Ovary (tissue), 9 donors: Measurements from ENCODE around the gene VDR. TPM values are rescaled to one million over a fixed set of nuclear protein-coding genes. Genes with fewer than 3 reads are reported as not detected.

Experiments used
- DNase-seq, 5 donors: peaks; one replicate each; pipeline ENCODE4 v3.0.0-alpha.2; 2019 to 2020
- H3K27ac ChIP-seq, 2 donors: fragments of 200-600 bp; one replicate each; pipeline versions ENCODE4 v1.5.1 to v1.8.0; 2019 to 2022
- H3K27me3 ChIP-seq: fragments of 200-600 bp; one replicate; pipeline ENCODE4 v1.8.0; 2022
- H3K36me3 ChIP-seq: fragments of 200-600 bp; sonication (generic); one replicate; pipeline ENCODE4 v1.5.1; 2019
- H3K4me1 ChIP-seq: one replicate; pipeline ENCODE4 v1.8.1; 2013; ENCODE audit warnings: mild to moderate bottlenecking, moderate library complexity; ENCODE audit not compliant: insufficient read depth
- H3K4me3 ChIP-seq: fragments of 200-600 bp; sonication (generic); one replicate; pipeline ENCODE4 v1.5.1; 2017
- H3K9me3 ChIP-seq, 2 donors: fragments of 200-600 bp in 1 of 2; sonication (generic) in 1 of 2; one replicate each; pipeline versions ENCODE4 v1.5.1 to v1.8.1; 2013 to 2019; ENCODE audit warnings: mild to moderate bottlenecking in 1 of 2, moderate library complexity in 1 of 2
- CTCF ChIP-seq, 3 donors: fragments of 450-650 bp in 2 of 3; fragments of 200-600 bp in 1 of 3; IDR thresholded peaks; one replicate each; pipeline versions ENCODE4 v1.5.1 to v1.8.0; 2016 to 2022; ENCODE audit warnings: antibody characterized with exemption in 3 of 3, mild to moderate bottlenecking in 1 of 3
- EP300 ChIP-seq: sonication (generic); formaldehyde crosslinking; IDR thresholded peaks from one replicate; pipeline ENCODE4 v1.6.1; 2017; ENCODE audit warnings: antibody characterized with exemption
- POLR2A ChIP-seq: fragments of 450-650 bp; IDR thresholded peaks from one replicate; pipeline ENCODE4 v1.6.1; 2017; ENCODE audit warnings: antibody characterized with exemption, mild to moderate bottlenecking, moderate library complexity
- WGBS, 3 donors: extraction: QIAGEN DNeasy Blood & Tissue Kit in 1 of 3; methylation state at CpG; one replicate each; pipeline versions ENCODE4 v1.1.5 to v1.1.7; 2013 to 2017; 5-methylcytosine and 5-hydroxymethylcytosine counted together
- intact Hi-C, 4 donors: fragments of 100-400 bp; cut with DNase I; formaldehyde crosslinking; loops; one replicate each; pipeline versions ENCODE4 v1.11.0 to v1.15.1; 2022 to 2023
- polyA plus RNA-seq, 2 donors: library from polyadenylated mRNA; stranded (reverse); fragments of 200-250 nt in 1 of 2; fragments of 350-450 nt in 1 of 2; fragmentation: Illumina TruSeq in 1 of 2; extraction: RNeasy Lipid Tissue Mini Kit (QIAGEN cat#74804) in 1 of 2; gene quantifications; one replicate each; pipeline ENCODE4 v1.2.3, GENCODE V29; 2013 to 2014
- total RNA-seq, 7 donors: library from RNA; depleted of rRNA in 2 of 7; stranded (reverse); fragments of >200 nt in 2 of 7; fragmentation: NEBNext Ultra II Directional in 3 of 7; extraction: Animal tissue kit (Norgen Biotek cat#: 25700) in 3 of 7; gene quantifications; one replicate each; pipeline versions ENCODE4 v1.1.0 to v1.2.4, GENCODE V29; 2016 to 2023
- donor health status: DM: no; HTN: no; CAD: no; lungs with moderate emphysema.
- donor health status: DM: no; HTN: no; CAD: no.
- donor health status: Bipolar disorder and iron deficiency.
- donor health status: DM: yes; HTN: yes; CAD: no.
- donor health status: DM: no; HTN: no; CAD: no.
- donor health status: DM: yes; HTN: yes; CAD: no.

The VDR gene
- total and polyA plus RNA-seq, 9 donors, result 0.31 to 2.7 (median 1.1) TPM

- WGBS, 3 donors, result 90 to 96% (median 95%) methylated on average over 10 of the region's 10 CpGs
- H3K27ac ChIP-seq, result no peak overlapping the region
- H3K9me3 ChIP-seq, result no peaks in the 10 kb centered on the region
- TF ChIP-seq POLR2A (no peak), CTCF (IDR thresholded peaks at IDR 0.05) (no peak), EP300 (no peak)
- DNase-seq, result no peak
- intact Hi-C loops, result loop anchor here in 1 of 4 donors (2.0 kb wide), 1 partner anchor 44 kb away; no protein-coding TSS in a partner anchor
- H3K4me1 ChIP-seq, result no peaks in the 10 kb centered on the region
- no peaks in the 10 kb centered on the region for H3K27me3 ChIP-seq
- H3K4me3 ChIP-seq, result no peak overlapping the region
- H3K36me3 ChIP-seq, result no peaks in the 10 kb centered on the region
Observed at GRCh38 chr12:47878918-47879481, 25.8 kb downstream of the VDR start.

- no peaks in the 10 kb centered on the region for H3K4me1 ChIP-seq
- no peak overlapping the region for H3K27ac ChIP-seq
- no peak for DNase-seq
- H3K9me3 ChIP-seq, result no peaks in the 10 kb centered on the region
- intact Hi-C loops, result loop anchor here in 1 of 4 donors (2.0 kb wide), 1 partner anchor 44 kb away; no protein-coding TSS in a partner anchor
- TF ChIP-seq CTCF (IDR thresholded peaks at IDR 0.05), result no peak
- no peak for TF ChIP-seq POLR2A
- TF ChIP-seq EP300, result no peak
- no peaks in the 10 kb centered on the region for H3K36me3 ChIP-seq
- H3K27me3 ChIP-seq, result no peaks in the 10 kb centered on the region
- WGBS, 3 donors, result 85 to 95% (median 91%) methylated on average over 7 of the region's 7 CpGs
- no peak overlapping the region for H3K4me3 ChIP-seq
Observed at GRCh38 chr12:47878293-47878917, 26.4 kb downstream of the VDR start.

GRCh38 chr12:47877081-47877480 is 27.7 kb downstream of the VDR start:
- 83 to 92% (median 88%) methylated on average over 4 of the region's 4 CpGs for WGBS, 3 donors
- intact Hi-C loops, result no loop called here
- H3K4me3 ChIP-seq, result no peak overlapping the region
- no peak for DNase-seq
- no peaks in the 10 kb centered on the region for H3K27me3 ChIP-seq
- no peaks in the 10 kb centered on the region for H3K4me1 ChIP-seq
- H3K27ac ChIP-seq, result no peak overlapping the region
- no peak for TF ChIP-seq CTCF (IDR thresholded peaks at IDR 0.05)
- H3K9me3 ChIP-seq, result no peaks in the 10 kb centered on the region
- H3K36me3 ChIP-seq, result no peaks in the 10 kb centered on the region

- no peaks in the 10 kb centered on the region for H3K36me3 ChIP-seq
- intact Hi-C loops, result no loop called here
- no peaks in the 10 kb centered on the region for H3K4me1 ChIP-seq
- H3K27ac ChIP-seq, result no peak overlapping the region
- no peaks in the 10 kb centered on the region for H3K9me3 ChIP-seq
- DNase-seq, result no peak
- no peaks in the 10 kb centered on the region for H3K27me3 ChIP-seq
- no peak overlapping the region for H3K4me3 ChIP-seq
- TF ChIP-seq POLR2A (no peak), CTCF (IDR thresholded peaks at IDR 0.05) (no peak)
Observed at GRCh38 chr12:47876440-47876960, 28.3 kb downstream of the VDR start.
